Measurements from ENCODE around the gene CD300A.

The CD300A gene

DNA sequence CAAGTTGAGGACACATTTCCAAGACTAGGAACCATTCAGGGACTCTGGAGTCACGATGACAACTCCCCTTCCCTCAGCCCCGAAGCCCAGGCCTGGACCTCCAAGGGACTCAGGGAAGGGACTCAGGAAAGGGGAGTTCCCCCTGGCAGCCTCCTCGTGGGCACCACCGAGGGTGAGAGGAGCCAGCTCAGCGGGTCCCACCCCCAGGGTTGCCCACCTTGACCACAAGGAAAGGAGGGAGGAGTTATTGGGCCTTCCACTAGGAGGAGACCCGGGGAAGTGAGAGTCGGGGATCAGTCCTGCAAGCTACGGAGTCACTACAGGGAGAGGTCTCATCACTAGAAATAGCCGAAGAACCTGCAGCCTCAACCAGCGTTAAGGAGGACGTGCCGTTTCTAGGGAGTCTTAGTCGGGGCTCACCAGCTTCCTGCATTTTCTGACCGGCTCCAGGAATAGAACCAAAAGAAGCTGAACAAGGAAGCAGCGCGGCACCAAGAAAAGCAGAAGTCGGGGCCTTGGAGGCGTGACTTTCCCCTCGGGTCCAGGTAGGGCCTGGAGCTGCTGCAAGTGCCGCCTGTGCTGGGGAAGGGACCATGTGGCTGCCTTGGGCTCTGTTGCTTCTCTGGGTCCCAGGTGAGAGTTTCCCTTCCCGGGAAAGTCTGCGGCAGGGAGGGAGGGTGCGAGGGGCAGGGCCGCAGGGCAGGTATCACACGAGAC lies at the start of gene CD300A:
TSS of gene CD300A (plus strand) at position 524 of the 717 bp plus-strand sequence. CDS start at position 594, 70 bp downstream.
- no peak for DNase-seq

DNA sequence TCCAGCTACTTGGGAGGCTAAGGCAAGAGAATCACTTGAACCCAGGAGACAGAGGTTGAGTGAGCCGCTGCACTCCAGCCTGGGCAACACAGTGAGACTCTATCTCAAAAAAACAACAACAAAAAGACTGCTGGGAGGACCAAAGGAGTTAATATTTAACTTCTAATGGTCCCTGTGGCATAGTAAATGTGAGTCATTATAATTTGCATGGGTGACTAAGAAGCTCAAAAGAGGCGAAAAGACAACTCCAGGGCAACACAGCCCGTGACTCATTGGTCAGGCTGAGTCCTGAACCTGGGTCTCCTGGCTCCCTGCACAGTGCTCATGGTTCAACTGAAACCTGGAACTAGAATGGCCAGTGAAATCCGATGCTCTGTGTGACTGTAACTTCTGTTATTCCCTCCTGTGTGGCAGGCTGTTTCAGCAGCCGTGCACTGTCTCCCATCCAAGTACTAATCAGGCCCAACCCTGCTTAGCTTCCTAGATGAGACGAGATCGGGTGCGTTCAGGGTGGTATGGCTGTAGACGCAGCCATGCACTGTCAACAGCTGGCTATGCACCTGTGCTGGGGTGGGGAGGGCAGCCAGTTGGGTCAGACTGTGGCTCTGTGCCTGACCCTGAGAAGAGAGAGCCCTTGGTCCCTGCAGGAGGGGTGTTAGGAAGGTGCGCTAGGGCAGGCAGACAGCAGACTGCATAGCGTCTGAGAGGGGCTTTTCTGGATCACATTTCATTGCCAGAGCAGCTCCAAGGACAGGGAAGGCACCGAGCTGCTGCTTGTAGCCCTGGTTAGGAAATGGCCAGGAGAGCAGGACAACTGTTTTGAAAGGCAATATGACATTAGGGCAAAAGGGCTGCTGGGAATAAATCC lies 49.0 kb upstream of the CD300A start:
- DNase-seq: peak; percentile 56 to 76

- DNase-seq: no peak
Measured at GRCh38 chr17:74419928-74420411, 46.5 kb upstream of the CD300A start.

- no peak for DNase-seq
Measured at GRCh38 chr17:74424117-74424516, 42.3 kb upstream of the CD300A start.

- DNase-seq: no peak
Measured at GRCh38 chr17:74424657-74425056, 41.8 kb upstream of the CD300A start.

DNA sequence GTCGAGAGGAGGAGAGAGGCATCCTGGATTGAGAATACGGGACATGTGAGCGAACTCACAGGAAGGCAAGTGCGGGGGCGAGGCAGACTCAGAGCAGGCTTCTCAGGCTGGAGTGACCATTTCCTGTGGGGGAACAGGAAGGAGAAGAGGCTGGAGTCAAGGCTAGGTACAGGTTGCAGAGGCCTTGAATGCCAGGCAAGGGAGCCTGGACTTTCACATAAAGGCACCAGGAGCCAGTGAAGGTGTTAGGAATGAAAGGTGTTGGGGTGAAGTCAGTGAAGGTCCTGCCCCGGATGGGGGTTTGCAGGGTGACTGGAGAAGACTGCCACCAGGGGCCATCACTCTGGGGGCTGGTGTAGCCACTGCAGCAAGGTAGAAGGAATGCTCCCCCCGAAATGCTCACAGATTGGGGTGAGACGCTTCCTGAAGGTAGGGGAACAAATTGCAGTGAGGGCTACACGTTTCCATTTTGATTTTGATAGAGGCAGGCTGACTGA lies 39.8 kb upstream of the CD300A start:
- DNase-seq: no peak

GRCh38 chr17:74427048-74427762 lies 39.2 kb upstream of the CD300A start:
- DNase-seq: peak in 1 of 2 experiments; percentile 48

GRCh38 chr17:74427763-74428153 lies 38.7 kb upstream of the CD300A start:
- no peak for DNase-seq

DNA sequence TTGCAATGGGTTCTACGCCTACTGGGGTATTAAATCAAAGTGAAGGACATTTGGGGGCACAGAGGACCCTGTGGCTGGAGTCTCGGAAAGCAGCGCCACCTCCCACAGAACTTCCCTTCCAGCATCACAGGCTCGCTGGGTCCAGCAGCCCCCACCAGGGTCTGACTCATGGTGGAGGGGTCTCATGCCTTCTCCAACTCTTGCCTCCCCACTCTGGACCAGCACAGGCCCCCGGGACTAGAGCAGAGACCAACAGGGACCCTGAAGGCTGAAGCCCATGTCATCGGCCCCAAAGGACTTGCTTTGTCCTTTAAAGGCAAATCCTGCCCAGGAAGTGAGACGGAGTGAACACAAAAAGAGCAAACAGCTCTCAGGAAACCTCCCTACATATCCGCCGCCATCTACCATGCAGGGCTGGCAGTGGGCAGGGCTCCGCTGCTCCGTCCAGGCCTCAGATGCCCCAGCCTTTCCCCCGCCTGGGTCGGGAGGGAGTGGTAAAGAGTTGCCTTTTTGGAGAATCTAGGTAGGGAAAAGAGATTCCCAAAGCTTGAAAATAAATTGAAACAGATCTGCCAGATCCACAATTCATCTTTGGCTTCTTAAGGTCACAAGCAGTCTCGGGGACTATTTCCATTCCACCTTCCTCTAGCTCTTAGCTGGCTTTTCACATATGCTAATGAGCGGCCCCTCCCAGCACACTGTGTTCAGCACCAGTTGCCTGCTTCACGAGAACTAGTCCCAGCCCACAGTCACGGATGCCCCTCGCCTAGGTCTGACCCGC lies 36.6 kb upstream of the CD300A start:
- peak in 1 of 2 experiments; percentile 56 for DNase-seq

DNA sequence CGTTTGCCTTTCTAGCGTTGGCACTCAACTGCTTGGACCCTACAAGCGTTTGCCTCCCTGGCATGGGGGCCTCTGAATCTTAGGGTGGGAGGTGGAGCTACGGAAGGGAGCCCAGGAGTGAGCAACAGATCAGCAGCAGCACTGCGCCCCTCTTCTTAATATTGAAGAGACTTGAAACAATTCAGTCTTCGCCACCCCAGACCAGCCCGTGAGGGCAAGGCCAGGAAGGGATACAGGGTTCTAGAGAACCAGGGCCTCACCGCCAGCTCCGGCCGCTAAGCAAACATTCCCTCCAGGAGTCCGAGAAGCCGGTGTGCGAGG lies 36.1 kb upstream of the CD300A start:
- no peak for DNase-seq

DNA sequence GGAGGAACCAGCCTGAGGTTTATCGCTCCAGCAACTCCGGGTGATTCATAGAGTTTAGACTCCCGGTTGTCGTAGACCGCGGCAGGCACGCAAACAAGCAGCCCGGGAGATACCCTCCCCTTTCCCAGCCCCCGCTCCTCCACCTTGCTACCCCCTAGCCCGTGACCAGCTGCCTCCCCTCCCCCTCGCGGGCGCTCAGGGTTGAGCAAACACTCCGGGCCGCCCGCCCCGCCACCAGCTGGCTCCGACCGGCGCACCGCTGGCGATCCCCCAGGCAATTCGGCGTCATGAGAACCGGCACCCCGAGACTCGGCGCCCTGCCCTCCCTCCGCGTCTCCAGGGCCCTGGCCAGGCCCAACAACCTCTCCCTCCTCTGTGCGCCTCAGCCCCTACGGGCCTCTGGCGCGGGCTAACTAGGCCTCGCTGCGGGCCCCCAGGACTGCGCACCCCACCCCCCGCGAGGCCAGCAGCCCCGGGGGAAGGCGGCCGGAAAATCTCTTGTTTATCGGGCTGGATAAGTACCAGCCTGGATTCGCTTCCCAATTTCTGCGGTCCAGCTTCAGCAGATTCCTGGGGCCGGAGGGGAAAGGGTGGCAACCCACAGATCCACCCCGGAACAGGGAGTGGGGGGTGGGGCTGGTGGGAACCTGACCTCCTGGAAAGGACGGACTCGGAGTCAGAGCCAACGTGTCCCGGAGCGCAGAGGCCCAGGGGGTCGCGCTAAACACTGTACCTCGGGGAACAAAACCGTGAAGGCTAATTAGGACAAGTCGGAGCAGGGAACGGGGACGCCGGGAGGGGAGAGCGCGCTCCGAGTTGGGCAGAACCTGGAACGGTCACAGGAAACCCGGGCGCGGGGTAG lies 35.5 kb upstream of the CD300A start:
- peak; percentile 76 to 91 for DNase-seq

- peak; percentile 46 to 83 for DNase-seq
Measured at GRCh38 chr17:74431568-74432423, 34.6 kb upstream of the CD300A start, which contains the start of gene GPRC5C. Gene GPRC5C, plus strand, starts transcription at chr17:74432088. Its CDS starts 7,689 bp downstream, at chr17:74439777.

- peak in 1 of 2 experiments; percentile 50 for DNase-seq
Measured at GRCh38 chr17:74432424-74432690, 34.1 kb upstream of the CD300A start.

DNA sequence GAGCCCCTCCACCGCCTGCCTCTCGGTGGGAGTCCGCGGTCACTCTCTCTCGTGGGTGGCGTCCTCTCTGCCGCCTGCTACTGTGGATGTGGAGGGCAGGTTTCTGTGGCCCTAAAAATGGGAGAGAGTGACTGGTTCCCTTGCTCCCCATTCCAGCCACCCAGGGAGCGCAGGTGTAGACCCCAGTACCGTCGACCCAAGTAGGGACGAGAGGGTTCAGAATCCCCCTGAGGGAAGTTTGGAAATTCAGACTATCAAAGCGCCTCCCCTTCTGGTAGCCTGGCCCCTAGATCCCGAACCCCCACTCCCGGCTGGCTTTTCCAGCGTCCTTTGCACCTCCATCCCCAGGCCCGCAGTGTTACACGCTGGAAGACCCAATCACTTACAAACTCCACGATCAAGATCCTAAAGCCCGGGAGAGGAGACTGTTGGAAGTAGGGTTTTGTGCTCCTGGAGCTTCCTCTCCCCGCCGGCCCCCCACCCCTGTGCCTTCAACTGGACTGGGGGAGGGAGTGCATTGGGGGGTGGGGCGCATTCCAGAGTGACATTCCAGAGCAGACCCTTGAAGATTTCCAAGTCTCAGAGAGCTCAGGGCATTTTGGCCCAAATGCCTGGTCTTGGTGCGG lies 33.6 kb upstream of the CD300A start:
- peak in 1 of 2 experiments; percentile 15 for DNase-seq

- DNase-seq: no peak
Measured at GRCh38 chr17:74433421-74434121, 32.9 kb upstream of the CD300A start.

DNA sequence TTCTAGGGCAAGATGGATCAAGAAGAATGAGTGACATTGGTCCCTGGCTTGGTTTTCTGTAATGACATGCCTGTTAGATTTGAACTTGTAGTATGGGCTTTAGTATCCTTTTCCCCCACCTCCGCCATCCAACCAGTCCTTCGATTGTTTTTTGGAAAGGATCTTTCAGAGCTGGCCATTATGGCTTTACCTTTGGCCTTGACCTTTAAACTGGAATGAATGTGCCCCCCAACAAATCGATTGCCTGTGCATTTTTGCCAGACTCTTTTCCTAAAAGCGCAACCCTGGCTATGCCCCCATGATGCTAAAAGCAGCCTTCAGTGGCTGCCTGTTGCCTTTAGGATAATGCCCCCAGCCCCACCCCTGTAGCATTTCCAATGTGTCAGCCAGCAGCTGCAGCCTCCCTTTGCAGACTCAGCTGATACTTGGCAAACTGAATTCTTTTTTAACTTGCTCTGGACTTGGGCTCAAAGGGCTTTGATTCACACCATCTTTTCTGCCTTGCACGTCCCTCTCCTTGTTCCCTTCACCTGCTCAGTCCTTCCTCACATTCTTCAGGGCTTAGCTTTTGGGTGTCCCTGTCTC lies 30.6 kb upstream of the CD300A start:
- DNase-seq: no peak

DNA sequence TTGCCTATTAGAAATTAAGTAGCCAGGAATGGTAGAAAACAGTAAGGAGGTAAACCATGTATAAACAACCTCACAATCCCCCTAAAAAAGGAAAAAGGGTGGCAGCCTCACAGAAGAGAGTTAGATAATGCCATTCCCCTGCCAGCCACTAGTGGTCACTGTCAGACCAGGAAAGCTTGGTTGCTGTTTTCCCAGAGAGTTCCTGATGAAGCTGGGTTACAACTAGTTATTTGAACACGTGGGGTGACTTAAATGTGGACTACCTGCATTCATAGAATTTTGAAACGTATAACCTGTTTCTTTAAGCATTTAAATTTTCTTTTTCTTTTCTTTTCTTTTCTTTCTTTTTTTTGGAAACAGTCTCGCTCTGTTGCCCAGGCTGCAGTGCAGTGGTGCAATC lies 28.7 kb upstream of the CD300A start:
- DNase-seq: no peak

GRCh38 chr17:74439691-74440567 lies 26.5 kb upstream of the CD300A start:
- DNase-seq: no peak
